Measurements from ENCODE around the gene FBXO8. TPM values are rescaled to one million over a fixed set of nuclear protein-coding genes. Genes with fewer than 3 reads are reported as not detected.
A peak's percentile ranks its signal among the peaks of the same experiment; 100 is the strongest.

Gene FBXO8
- total RNA-seq, 1 donor from 2014 or later = 39.1 TPM

DNA sequence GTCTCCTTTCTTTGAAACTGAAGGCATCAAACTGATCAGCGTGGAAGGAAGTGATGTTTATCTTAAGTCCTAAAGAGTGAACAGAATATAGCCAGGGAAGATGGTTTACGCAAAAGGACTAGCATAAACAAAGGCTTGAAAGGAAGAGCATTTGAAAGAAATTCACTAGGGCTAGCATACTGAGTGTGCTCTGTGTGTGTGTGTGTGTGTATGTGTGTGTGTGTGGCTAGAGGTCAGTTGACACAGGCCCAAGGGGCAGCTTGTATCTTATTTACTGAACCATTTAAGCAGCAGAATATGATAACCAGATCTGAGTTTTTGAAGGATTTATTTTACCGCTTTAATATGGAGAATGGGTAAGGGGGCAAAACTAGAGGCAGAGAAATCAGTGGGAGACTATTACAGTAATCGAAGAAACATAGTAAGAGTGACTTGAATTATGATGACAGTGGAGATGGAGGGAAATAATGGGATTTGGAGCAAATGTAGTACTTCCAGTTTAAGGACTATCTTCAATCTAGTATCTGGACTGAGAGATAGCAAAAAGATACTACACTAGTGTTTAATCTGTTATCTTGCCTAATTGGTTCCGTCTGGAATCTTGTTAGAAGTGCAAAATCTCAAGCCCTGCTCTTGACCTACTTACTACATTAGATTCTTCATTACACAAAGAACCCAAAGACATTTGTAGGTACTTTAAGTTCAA, 37.2 kb upstream of the FBXO8 start:
- Histone ChIP-seq H3K4me3 (no peak overlapping the region), H3K27ac (no peak overlapping the region), H3K27me3 (ENCODE audit: low read depth) (no peaks in the 10 kb centered on the region), H3K9me3 (no peaks in the 10 kb centered on the region), H3K4me1 (no peaks in the 10 kb centered on the region), H3K36me3 (peaks cover 29% of the 10 kb centered on the region)
- ATAC-seq = no peak
- DNase-seq = no peak
- TF ChIP-seq, protein P1, sequence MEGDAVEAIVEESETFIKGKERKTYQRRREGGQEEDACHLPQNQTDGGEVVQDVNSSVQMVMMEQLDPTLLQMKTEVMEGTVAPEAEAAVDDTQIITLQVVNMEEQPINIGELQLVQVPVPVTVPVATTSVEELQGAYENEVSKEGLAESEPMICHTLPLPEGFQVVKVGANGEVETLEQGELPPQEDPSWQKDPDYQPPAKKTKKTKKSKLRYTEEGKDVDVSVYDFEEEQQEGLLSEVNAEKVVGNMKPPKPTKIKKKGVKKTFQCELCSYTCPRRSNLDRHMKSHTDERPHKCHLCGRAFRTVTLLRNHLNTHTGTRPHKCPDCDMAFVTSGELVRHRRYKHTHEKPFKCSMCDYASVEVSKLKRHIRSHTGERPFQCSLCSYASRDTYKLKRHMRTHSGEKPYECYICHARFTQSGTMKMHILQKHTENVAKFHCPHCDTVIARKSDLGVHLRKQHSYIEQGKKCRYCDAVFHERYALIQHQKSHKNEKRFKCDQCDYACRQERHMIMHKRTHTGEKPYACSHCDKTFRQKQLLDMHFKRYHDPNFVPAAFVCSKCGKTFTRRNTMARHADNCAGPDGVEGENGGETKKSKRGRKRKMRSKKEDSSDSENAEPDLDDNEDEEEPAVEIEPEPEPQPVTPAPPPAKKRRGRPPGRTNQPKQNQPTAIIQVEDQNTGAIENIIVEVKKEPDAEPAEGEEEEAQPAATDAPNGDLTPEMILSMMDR (IDR thresholded peaks at IDR 0.05) = no peak
- intact Hi-C loops (cut with DNase I) = no loop called here

DNA sequence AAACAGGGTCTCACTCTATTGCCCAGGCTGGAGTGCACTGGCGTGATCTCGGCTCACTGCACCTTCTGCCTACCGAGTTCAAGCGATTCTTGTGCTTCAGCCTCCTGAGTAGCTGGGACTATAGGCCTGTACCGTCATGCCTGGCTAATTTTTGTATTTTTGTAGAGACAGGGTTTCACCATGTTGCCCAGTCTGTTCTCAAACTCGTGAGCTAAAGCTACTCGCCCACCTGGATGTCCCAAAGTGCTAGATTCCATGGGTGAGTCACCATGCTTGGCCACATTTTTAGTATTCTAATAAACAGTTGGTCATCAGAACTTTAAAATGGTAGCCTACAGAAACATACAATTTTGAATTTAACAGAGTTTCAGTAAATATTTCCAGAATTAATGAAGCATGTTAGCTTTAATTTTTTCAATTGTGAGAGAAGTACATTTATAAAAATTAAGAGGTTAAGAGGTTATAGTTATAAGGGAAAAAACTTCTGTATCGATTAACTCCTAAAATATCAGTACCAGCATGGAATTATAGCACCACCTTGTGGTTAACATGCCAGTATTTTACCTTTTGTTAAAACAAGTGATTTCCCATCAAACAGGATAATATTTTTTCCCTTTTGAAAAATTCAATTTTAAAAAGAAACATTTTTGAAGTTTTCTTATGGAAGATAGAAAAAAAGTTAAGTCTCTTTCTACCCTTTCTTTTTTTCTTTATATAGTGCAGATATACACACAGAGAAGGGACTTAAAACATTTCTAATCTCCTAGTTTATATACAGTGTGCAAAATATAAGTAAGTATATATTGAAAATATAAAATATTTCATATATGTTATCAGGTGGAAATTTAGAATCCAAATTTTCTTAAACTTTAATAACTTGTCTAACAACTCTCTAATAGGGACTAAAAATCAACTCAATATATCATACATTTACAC, 35.6 kb upstream of the FBXO8 start:
- Histone ChIP-seq H3K4me3 (no peak overlapping the region), H3K27ac (no peak overlapping the region), H3K36me3 (peaks cover 29% of the 10 kb centered on the region), H3K4me1 (no peaks in the 10 kb centered on the region), H3K27me3 (ENCODE audit: low read depth) (no peaks in the 10 kb centered on the region), H3K9me3 (no peaks in the 10 kb centered on the region)
- DNase-seq (no peak), ATAC-seq (no peak)
- intact Hi-C loops (cut with DNase I) = no loop called here
- TF ChIP-seq, protein P1 (IDR thresholded peaks at IDR 0.05) = peak; percentile 69

DNA sequence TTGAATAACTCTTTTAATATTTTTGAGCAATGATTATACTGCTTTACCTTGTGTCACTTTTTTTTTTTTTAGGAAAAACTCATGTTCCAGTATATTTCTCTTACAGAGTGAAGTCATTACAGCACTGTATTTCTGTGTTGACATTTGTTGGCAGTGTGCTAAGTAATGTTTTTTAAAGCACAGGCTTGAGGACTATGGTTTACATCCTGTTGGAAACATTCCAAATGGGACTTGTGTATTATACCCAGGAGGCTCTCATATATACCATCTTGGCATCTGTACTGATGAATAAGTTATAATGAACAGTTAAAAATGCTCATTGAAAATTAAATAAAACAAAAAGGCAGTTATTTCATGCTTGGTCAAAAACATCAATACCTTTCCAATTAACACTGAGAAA, 34.1 kb upstream of the FBXO8 start:
- TF ChIP-seq, protein P1 (IDR thresholded peaks at IDR 0.05) = no peak
- ATAC-seq (no peak), DNase-seq (no peak)
- Histone ChIP-seq H3K27me3 (ENCODE audit: low read depth) (no peaks in the 10 kb centered on the region), H3K9me3 (no peaks in the 10 kb centered on the region), H3K4me1 (no peaks in the 10 kb centered on the region), H3K36me3 (peaks cover 29% of the 10 kb centered on the region), H3K4me3 (no peak overlapping the region), H3K27ac (no peak overlapping the region)
- intact Hi-C loops (cut with DNase I) = no loop called here

DNA sequence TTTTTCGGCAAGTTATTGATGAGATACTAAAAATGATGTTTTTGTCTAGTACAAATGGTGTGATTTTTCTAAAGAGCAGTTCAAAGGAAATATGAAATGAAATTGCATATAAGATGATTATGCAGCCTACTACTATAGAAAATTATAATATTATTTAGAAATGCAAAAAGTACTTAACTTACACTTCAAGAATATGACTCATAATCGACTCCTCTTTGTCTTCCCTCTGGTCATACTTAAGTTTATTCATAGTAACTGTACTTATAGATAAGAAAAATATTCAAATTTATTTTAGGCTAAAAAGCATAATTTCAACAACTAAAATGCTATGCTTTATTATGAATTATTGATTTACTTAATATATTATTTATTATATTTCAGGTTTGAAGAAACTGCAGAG, 33.5 kb upstream of the FBXO8 start:
- intact Hi-C loops (cut with DNase I) = no loop called here
- Histone ChIP-seq H3K4me3 (no peak overlapping the region), H3K36me3 (peaks cover 29% of the 10 kb centered on the region), H3K9me3 (no peaks in the 10 kb centered on the region), H3K4me1 (no peaks in the 10 kb centered on the region), H3K27ac (no peak overlapping the region), H3K27me3 (ENCODE audit: low read depth) (no peaks in the 10 kb centered on the region)
- TF ChIP-seq, protein P1 (IDR thresholded peaks at IDR 0.05) = no peak
- ATAC-seq (no peak), DNase-seq (no peak)

DNA sequence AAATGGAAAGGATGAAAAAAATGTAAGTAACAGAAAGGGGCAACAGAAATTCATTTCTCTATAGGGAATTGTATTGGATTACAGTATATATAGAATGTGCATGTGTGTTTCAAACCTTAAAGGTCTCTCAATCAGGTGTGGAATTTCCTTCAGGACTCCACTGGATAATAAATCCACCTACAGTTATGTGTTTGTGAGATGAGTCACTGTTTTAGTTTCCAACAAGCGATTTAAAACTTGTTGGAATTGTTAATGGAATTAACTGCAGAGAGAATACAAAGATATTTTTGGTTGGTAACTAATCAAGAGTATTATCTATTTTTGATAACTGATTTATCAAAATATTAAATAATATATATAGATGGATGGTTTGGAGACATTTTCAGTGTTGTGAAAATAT, 33.1 kb upstream of the FBXO8 start:
- no peaks in the 10 kb centered on the region for H3K27me3 ChIP-seq (ENCODE audit: low read depth)
- TF ChIP-seq, protein P1 (IDR thresholded peaks at IDR 0.05) = no peak
- H3K36me3 ChIP-seq = peaks cover 29% of the 10 kb centered on the region
- H3K4me1 ChIP-seq = no peaks in the 10 kb centered on the region
- H3K27ac ChIP-seq = no peak overlapping the region
- no peaks in the 10 kb centered on the region for H3K9me3 ChIP-seq
- intact Hi-C loops (cut with DNase I) = no loop called here
- DNase-seq (no peak), ATAC-seq (no peak)
- H3K4me3 ChIP-seq = no peak overlapping the region
